ENCODE data around the gene GUCY2C.

- TF ChIP-seq TAF1 (IDR thresholded peaks at IDR 0.05; ENCODE audit: borderline replicate concordance, low read depth, low read length) (no peak), CBX5 (IDR thresholded peaks at IDR 0.05; ENCODE audit: low read depth) (no peak), EGR1 (IDR thresholded peaks at IDR 0.05; ENCODE audit: borderline replicate concordance in 1 of 2, low read depth in 2 of 2, low read length in 2 of 2) (no peak), E2F8 (IDR thresholded peaks at IDR 0.05; ENCODE audit: low read depth, partially characterized antibody) (no peak), CREM (IDR thresholded peaks at IDR 0.05; ENCODE audit: low read depth) (no peak), CTCF (IDR thresholded peaks at IDR 0.05 in 2 of 3, conservative IDR thresholded peaks at IDR 0.05 in 1 of 3; ENCODE audit: control insufficient read depth in 2 of 3, extremely low read depth in 1 of 3, insufficient read depth in 1 of 3, low read depth in 3 of 3, low read length in 3 of 3) (no peak), SUZ12 (IDR thresholded peaks at IDR 0.05; ENCODE audit: unreplicated experiment) (no peak), ZNF384 (IDR thresholded peaks at IDR 0.05; ENCODE audit: borderline replicate concordance, low read depth, low read length) (no peak), BMI1 (IDR thresholded peaks at IDR 0.05; ENCODE audit: borderline replicate concordance) (no peak), CEBPB (IDR thresholded peaks at IDR 0.05; ENCODE audit: borderline replicate concordance in 1 of 2, low read depth in 2 of 2, low read length in 2 of 2) (no peak), HDGF (IDR thresholded peaks at IDR 0.05) (no peak), CREB1 (IDR thresholded peaks at IDR 0.05; ENCODE audit: low read depth) (no peak)
- TF ChIP-seq, protein P1, sequence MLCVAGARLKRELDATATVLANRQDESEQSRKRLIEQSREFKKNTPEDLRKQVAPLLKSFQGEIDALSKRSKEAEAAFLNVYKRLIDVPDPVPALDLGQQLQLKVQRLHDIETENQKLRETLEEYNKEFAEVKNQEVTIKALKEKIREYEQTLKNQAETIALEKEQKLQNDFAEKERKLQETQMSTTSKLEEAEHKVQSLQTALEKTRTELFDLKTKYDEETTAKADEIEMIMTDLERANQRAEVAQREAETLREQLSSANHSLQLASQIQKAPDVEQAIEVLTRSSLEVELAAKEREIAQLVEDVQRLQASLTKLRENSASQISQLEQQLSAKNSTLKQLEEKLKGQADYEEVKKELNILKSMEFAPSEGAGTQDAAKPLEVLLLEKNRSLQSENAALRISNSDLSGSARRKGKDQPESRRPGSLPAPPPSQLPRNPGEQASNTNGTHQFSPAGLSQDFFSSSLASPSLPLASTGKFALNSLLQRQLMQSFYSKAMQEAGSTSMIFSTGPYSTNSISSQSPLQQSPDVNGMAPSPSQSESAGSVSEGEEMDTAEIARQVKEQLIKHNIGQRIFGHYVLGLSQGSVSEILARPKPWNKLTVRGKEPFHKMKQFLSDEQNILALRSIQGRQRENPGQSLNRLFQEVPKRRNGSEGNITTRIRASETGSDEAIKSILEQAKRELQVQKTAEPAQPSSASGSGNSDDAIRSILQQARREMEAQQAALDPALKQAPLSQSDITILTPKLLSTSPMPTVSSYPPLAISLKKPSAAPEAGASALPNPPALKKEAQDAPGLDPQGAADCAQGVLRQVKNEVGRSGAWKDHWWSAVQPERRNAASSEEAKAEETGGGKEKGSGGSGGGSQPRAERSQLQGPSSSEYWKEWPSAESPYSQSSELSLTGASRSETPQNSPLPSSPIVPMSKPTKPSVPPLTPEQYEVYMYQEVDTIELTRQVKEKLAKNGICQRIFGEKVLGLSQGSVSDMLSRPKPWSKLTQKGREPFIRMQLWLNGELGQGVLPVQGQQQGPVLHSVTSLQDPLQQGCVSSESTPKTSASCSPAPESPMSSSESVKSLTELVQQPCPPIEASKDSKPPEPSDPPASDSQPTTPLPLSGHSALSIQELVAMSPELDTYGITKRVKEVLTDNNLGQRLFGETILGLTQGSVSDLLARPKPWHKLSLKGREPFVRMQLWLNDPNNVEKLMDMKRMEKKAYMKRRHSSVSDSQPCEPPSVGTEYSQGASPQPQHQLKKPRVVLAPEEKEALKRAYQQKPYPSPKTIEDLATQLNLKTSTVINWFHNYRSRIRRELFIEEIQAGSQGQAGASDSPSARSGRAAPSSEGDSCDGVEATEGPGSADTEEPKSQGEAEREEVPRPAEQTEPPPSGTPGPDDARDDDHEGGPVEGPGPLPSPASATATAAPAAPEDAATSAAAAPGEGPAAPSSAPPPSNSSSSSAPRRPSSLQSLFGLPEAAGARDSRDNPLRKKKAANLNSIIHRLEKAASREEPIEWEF (IDR thresholded peaks at IDR 0.05; ENCODE audit: insufficient replicate concordance, low read depth, low read length): no peak
These were observed 17.8 kb downstream of the GUCY2C start for GRCh38 chr12:14678547-14679150.

Measured in GM12878 (cell line).